GM20000 (cell line): ENCODE measurements around the gene EYA3.
A peak's percentile ranks its signal among the peaks of the same experiment; 100 is the strongest.

ENCODE experiments used
- DNase-seq: peaks from one replicate; pipeline ENCODE4 v3.0.0; 2012; ENCODE audit warnings: low spot score
- CTCF ChIP-seq: IDR thresholded peaks from 2 replicates; pipeline ENCODE4 v1.5.1; 2012; ENCODE audit warnings: mild to moderate bottlenecking, control low read depth; ENCODE audit errors: extremely low read depth, missing control alignments

The EYA3 gene

GRCh38 chr1:28132171-28133167 is 44.1 kb upstream of the EYA3 start:
- no peak for DNase-seq
- TF ChIP-seq CTCF = no peak

GRCh38 chr1:28130901-28131300 is 42.5 kb upstream of the EYA3 start:
- DNase-seq = no peak

GRCh38 chr1:28129150-28129549 is 40.7 kb upstream of the EYA3 start:
- TF ChIP-seq CTCF = no peak
- no peak for DNase-seq

More at GRCh38 chr1:28130901-28131300, 42.5 kb upstream of the EYA3 start:
- TF ChIP-seq CTCF = no peak

GRCh38 chr1:28127617-28128257 is 39.3 kb upstream of the EYA3 start:
- peak; percentile 52 for DNase-seq
- TF ChIP-seq CTCF = no peak

GRCh38 chr1:28126783-28127490 is 38.5 kb upstream of the EYA3 start:
- DNase-seq = no peak
- no peak for TF ChIP-seq CTCF

GRCh38 chr1:28126212-28126611 is 37.8 kb upstream of the EYA3 start:
- TF ChIP-seq CTCF = no peak

More at GRCh38 chr1:28126212-28126611, 37.8 kb upstream of the EYA3 start:
- no peak for DNase-seq
